IPS-NIHi7 (cell line): Measurements from ENCODE around the gene VWA1.
"Not testable (repeated sequence)": the region's sequence is repeated elsewhere in the genome, so short reads cannot be mapped to it uniquely, and the experiment has no call there.

ENCODE experiments used
- DNase-seq: peaks from one replicate; pipeline ENCODE4 v3.0.0; 2012; ENCODE audit warnings: mixed read lengths; ENCODE audit errors: extremely low spot score

The VWA1 gene

GRCh38 chr1:1435911-1436629, 580 bp downstream of the VWA1 start:
- DNase-seq: peak; percentile 11

GRCh38 chr1:1436630-1437032, 1.1 kb downstream of the VWA1 start:
- no peak for DNase-seq

- DNase-seq: no peak
Observed at GRCh38 chr1:1437033-1437903, 1.8 kb downstream of the VWA1 start.

DNA sequence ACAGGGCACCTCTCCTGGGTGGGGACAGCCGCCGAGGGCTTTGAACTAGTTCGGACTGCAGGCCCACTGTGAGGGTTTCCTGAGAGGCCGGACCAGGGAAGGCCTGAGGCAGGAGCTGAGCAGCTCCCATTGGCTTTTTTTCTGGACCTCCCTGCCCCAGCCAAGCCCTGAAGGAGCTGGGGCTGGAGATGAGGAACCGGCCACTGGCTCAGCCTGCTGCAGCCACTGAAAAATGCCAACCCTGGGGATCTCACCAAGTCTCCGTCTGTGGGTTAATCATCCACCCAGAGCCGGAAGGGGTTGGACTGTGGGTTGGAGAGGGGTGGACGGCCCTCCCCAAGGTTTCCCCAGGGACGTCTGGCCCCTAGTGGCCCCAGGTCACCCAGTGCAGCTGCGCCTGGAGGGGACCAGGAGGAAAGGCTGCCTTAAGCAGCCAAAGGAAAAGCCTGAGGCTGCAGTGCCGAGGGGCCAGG, 2.5 kb downstream of the VWA1 start:
- no peak for DNase-seq

- DNase-seq: no peak
Observed at GRCh38 chr1:1438531-1439381, 3.3 kb downstream of the VWA1 start.

GRCh38 chr1:1439546-1440261, 4.2 kb downstream of the VWA1 start:
- no peak for DNase-seq

DNA sequence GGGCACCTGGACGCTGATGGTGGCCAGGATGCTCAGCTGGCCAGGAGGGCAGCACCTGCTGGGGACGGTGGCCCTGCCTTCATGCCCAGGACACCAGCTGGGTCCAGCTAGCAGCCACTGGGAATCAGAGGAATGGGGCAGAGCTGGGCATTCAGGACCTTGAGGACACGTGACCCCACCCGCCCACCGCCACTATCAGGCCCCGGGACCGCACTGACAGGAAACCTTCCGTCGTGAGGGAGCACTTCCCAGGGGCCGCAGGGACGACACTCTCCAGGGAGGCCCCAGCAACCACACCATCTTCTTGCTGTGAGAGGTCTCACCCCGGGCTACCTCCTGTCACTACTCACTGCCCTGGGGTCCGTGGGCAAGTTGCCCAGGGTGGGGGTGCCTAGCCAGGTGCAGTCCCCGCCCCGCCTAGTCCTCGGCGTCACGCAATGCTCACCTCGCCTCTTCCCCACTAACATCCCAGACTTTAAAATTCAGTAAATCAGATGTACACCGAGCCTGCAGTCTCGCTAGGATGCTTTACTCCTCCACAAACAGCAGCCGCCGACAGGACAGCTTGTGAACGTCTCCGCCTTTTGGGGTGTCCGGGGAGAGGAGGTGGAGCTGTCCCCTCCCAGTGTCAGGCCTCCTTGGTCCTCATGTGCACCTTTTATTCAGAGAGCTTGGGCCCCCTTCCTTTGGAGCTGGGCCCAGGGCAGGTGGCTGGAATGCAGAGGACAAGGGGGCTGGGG, 4.9 kb downstream of the VWA1 start:
- DNase-seq: no peak

DNA sequence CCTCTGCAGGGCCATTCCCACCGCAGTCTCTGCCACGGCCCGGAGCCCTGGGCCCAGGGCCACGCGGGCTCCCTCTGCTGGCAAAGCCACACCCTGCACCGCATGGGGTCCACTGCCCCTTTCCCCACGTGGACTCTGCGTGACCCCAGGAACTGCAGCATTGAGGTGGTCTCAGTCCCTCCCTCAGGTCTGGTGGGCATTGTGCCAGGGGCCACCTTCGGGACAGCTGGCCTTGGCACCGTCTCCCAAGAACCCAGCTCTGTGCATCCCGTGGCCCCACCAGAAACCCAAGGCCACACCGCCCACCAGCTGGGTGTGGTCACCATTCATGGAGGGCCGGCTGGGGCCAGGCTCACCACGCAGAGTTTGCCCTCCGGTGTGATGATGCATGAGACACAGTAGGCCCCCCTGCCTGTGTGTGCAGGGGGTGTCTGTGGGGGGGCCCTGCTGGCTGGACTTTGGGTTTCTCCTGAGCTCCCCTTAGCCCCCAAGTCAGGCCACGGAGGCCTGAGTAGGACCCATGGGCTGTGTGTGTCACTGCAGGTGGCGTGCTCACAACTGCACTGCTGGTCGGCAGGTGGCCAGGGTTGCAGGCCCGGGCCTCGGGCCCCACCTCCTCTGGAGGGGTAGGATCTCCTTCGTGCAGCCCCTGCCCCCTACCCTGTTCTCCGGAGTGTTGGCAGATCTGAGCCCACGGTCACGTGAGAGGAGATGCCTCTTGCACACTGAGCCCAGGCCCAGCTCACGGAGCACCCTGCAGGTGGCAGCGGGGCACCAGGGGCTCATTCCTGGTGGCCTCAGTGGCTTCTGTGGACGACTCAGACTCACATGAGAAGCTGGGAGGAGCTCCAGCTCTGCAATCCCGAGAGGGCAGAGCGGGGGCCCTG, 5.8 kb downstream of the VWA1 start:
- DNase-seq: peak; percentile 93

DNA sequence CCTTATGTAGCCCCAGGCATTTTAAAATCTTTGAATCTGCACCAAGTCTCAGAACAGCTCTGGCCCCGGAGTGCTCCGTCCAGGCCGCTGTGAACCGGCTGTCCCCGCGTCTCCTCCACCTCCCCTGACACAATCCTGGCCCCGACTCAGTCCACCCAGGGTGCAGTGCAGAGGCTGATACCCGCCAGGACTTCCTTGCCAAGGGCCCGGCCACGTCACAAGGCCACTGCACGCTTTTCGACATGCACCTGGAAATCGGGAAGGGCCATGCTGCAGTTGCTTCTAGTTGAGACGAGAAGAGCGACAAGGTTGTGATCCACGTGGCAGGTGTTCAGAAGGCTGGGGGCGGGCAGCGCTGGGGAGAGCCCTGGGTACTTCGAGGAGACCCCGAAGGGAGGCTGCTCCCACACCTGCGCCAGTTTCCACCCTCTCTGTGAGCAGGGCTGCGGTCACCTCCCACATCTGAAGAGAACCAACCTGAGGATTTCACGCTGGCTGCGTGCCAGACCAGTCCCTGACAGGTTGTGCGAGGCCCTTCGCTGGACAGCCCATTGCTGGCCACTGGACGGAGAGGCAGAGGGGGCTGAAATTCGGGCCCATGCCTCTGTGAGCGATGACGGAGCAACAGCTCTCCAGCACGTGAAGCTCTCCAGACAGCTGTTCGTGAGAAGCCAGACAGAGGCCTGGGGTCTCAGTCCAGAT, 6.7 kb downstream of the VWA1 start:
- no peak for DNase-seq

DNA sequence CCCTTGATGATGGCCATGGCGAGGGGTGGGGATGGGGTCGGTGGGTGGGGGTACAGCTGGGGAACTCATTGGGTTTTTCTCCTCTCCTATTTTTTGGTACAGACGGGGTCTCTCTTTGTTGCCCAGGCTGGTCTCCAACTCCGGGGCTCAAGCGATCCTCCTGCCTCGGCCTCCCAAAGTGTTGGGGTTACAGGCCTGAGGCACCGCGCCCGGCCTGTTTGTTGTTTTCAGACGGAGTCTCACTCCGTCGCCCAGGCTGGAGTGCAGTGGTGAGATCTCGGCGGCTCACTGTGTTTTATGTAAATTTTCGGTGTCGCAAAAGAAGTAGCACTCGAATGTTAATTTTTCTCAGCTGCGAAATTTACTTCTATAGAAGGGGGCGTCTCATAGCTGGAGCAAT, 11.1 kb downstream of the VWA1 start:
- not testable (repeated sequence) for DNase-seq

GRCh38 chr1:1449099-1449739, 13.7 kb downstream of the VWA1 start, which contains the start of gene ATAD3C:
TSS of gene ATAD3C (plus strand) at chr1:1449689. CDS start at chr1:1450684, 995 bp downstream.
- DNase-seq: no peak

- not testable (repeated sequence) for DNase-seq
Observed at GRCh38 chr1:1450616-1451015, 15.1 kb downstream of the VWA1 start.

GRCh38 chr1:1451696-1452364, 16.3 kb downstream of the VWA1 start:
- no peak for DNase-seq

DNA sequence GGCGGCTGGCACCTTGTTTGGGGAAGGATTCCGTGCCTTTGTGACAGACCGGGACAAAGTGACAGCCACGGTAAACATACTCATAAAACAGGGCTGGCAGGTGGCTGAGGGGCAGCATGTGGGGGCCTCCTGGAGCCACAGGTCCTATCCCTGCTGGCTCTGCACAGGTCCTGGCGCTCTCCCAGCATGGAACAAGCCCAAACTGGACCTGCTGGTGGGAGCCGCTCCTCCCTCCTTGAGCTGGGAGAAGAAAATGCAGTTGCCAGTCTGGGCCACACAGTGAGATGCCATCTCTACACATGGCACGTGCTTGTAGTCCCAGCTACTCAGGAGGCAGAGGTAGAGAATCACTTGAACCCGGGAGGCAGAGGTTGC, 16.9 kb downstream of the VWA1 start:
- DNase-seq: not testable (repeated sequence)

DNA sequence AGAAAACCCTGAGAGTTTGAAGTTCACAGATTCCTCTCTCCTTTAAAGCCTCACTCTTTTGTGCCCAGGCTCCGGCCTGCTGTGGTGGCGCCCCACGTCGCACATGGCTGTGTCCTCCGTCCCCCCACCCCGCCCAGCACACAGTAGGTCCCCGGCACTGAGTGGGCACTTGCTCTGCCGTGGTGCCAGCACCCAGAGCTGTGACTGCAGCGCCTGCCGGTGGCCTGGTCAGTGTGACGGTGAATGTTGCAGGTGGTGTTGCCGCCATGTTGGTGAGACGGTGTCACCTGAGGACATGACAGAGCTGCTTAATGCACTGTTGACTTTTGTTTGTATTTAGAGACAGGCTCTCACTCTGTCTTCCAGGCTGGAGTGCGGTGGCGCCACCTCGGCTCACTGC, 17.4 kb downstream of the VWA1 start:
- DNase-seq: no peak

DNA sequence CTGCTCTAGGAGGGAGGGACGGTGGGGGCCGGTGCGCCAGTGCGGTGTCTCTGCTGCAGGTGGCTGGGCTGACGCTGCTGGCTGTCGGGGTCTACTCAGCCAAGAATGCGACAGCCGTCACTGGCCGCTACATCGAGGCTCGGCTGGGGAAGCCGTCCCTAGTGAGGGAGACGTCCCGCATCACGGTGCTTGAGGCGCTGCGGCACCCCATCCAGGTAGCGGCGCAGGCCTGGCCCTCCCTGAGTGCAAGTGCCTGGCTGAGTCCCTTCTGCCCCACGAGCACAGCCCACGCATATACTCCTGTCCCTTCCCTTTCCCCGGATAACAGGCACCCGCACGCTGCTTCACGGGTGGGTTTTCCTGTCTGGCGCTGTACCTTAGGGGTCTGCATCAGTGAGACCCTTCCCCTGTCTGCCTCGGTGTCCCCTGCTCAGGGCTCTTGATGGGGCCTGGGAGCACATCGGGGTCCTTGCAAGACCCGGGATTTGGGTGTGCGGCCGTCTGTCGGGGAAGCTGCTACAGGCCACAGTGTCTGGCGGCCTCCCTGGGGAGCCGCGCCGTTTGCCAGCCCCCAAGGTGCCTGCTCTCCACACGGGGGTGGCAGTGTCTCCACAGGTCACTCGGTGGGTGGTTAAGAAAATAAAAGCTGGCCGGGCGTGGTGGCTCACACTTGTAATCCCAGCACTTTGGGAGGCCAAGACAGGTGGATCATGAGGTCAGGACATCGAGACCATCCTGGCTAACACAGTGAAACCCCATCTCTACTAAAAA, 19.0 kb downstream of the VWA1 start:
- not testable (repeated sequence) for DNase-seq

GRCh38 chr1:1455366-1455884, 19.9 kb downstream of the VWA1 start:
- DNase-seq: no peak
